Activated B cell treated with CpG ODN at 0.5 μM for 24 hours (primary cell): Measurements from ENCODE around the gene ID2. TPM values are rescaled to one million over a fixed set of nuclear protein-coding genes. Genes with fewer than 3 reads are reported as not detected.
"Not testable (repeated sequence)": the region's sequence is repeated elsewhere in the genome, so short reads cannot be mapped to it uniquely, and the experiment has no call there.

Experiments
- ATAC-seq: fragments of 200-7000 bp; cut with Tn5 transposase; one replicate; pipeline ENCODE4 v1.10.0; 2021; ENCODE audit warnings: low read depth, mild to moderate bottlenecking, moderate library complexity
- CTCF ChIA-PET: fragments of 350-600 bp; sonication (Branson Sonifier 250); formaldehyde crosslinking; loops from one replicate; lab custom pipeline; 2021; ENCODE audit warnings: antibody characterized with exemption; lab: Charles Lee
- POLR2A ChIA-PET: fragments of 350-600 bp; sonication (Branson Sonifier 250); formaldehyde crosslinking; loops from one replicate; lab custom pipeline; 2021; ENCODE audit warnings: antibody characterized with exemption; lab: Charles Lee
- DNase-seq: peaks from one replicate; pipeline ENCODE4 v3.0.0; 2022
- H3K27ac Mint-ChIP-seq: one replicate; pipeline ENCODE4 v1.8.0; 2020; ENCODE audit warnings: mixed read lengths
- H3K27me3 Mint-ChIP-seq: one replicate; pipeline ENCODE4 v1.8.0; 2021; ENCODE audit warnings: mixed read lengths
- H3K36me3 Mint-ChIP-seq: one replicate; pipeline ENCODE4 v1.8.0; 2021; ENCODE audit warnings: low read depth, mixed read lengths
- H3K4me1 Mint-ChIP-seq: one replicate; pipeline ENCODE4 v1.8.0; 2021; ENCODE audit warnings: mixed read lengths
- H3K4me3 Mint-ChIP-seq: one replicate; pipeline ENCODE4 v1.8.0; 2020; ENCODE audit warnings: mild to moderate bottlenecking, mixed read lengths
- H3K9me3 Mint-ChIP-seq: one replicate; pipeline ENCODE4 v1.8.0; 2020; ENCODE audit warnings: mixed read lengths
- CTCF ChIP-seq: fragments of 200-600 bp; IDR thresholded peaks from one replicate; pipeline ENCODE4 v1.8.0; 2022; ENCODE audit warnings: antibody characterized with exemption, mild to moderate bottlenecking
- intact Hi-C: fragments of 100-400 bp; cut with micrococcal nuclease; formaldehyde crosslinking; loops from one replicate; pipeline ENCODE4 v1.15.1; 2024
- total RNA-seq: library from RNA; stranded (reverse); gene quantifications from 2 replicates; pipeline ENCODE4 v1.2.3, GENCODE V29; 2022

ID2 gene
- total RNA-seq, 1 donor from 2014 or later: 8.1 TPM

GRCh38 chr2:8722986-8723385, 41.1 kb downstream of the ID2 start:
- no peak for ATAC-seq
- H3K27me3 Mint-ChIP-seq: no peaks in the 10 kb centered on the region

GRCh38 chr2:8725838-8726237, 44.0 kb downstream of the ID2 start:
- H3K9me3 Mint-ChIP-seq: no peaks in the 10 kb centered on the region
- no peaks in the 10 kb centered on the region for H3K27me3 Mint-ChIP-seq
- H3K4me1 Mint-ChIP-seq: no peaks in the 10 kb centered on the region

More at GRCh38 chr2:8722986-8723385, 41.1 kb downstream of the ID2 start:
- intact Hi-C loops: no loop called here
- CTCF ChIA-PET: no interaction called here
- H3K4me1 Mint-ChIP-seq: no peaks in the 10 kb centered on the region
- no peak for DNase-seq
- H3K4me3 Mint-ChIP-seq: no peak overlapping the region
- no peak overlapping the region for H3K27ac Mint-ChIP-seq
- peaks cover 7% of the 10 kb centered on the region for H3K36me3 Mint-ChIP-seq
- POLR2A ChIA-PET: no interaction called here
- H3K9me3 Mint-ChIP-seq: no peaks in the 10 kb centered on the region
- no peak for TF ChIP-seq CTCF

GRCh38 chr2:8728305-8729015, 46.6 kb downstream of the ID2 start:
- ATAC-seq: no peak
- ChIA-PET POLR2A (no interaction called here), CTCF (no interaction called here)
- Mint-ChIP-seq H3K27me3 (no peaks in the 10 kb centered on the region), H3K4me3 (no peak overlapping the region), H3K27ac (no peak overlapping the region), H3K4me1 (no peaks in the 10 kb centered on the region), H3K36me3 (peaks cover 59% of the 10 kb centered on the region), H3K9me3 (no peaks in the 10 kb centered on the region)
- intact Hi-C loops: no loop called here
- DNase-seq: no peak
- TF ChIP-seq CTCF: no peak

More at GRCh38 chr2:8725838-8726237, 44.0 kb downstream of the ID2 start:
- no peak for TF ChIP-seq CTCF
- CTCF ChIA-PET: no interaction called here
- Mint-ChIP-seq H3K27ac (no peak overlapping the region), H3K4me3 (no peak overlapping the region), H3K36me3 (peaks cover 35% of the 10 kb centered on the region)
- POLR2A ChIA-PET: no interaction called here
- DNase-seq (no peak), ATAC-seq (no peak)
- intact Hi-C loops: no loop called here

GRCh38 chr2:8729101-8729500, 47.2 kb downstream of the ID2 start:
- H3K9me3 Mint-ChIP-seq, DNase-seq, H3K27me3 Mint-ChIP-seq, POLR2A ChIA-PET, H3K4me3 Mint-ChIP-seq, ATAC-seq, H3K27ac Mint-ChIP-seq, H3K4me1 Mint-ChIP-seq, CTCF ChIA-PET, intact Hi-C loops: not testable (repeated sequence)
- peaks cover 65% of the 10 kb centered on the region for H3K36me3 Mint-ChIP-seq

- CTCF ChIA-PET: no interaction called here
- no peak overlapping the region for H3K27ac Mint-ChIP-seq
- intact Hi-C loops: no loop called here
Measured at GRCh38 chr2:8729939-8730338, 48.1 kb downstream of the ID2 start.

More at GRCh38 chr2:8729939-8730338, 48.1 kb downstream of the ID2 start:
- Mint-ChIP-seq H3K4me3 (no peak overlapping the region), H3K4me1 (no peaks in the 10 kb centered on the region), H3K27me3 (no peaks in the 10 kb centered on the region), H3K36me3 (peaks cover 72% of the 10 kb centered on the region), H3K9me3 (no peaks in the 10 kb centered on the region)
- no peak for ATAC-seq
- DNase-seq: no peak
- POLR2A ChIA-PET: no interaction called here
- TF ChIP-seq CTCF: no peak
